HT-29 (cell line): ENCODE results near the gene HPS5. TPM values are rescaled to one million over a fixed set of nuclear protein-coding genes. Genes with fewer than 3 reads are reported as not detected.

ENCODE experiments used
- DNase-seq: peaks from one replicate; pipeline ENCODE4 v3.0.0-alpha.2; 2015; ENCODE audit warnings: low spot score
- total RNA-seq: library from RNA; depleted of rRNA; stranded (reverse); fragments of >200 nt; shearing (Covaris generic); gene quantifications from 2 replicates; pipeline ENCODE4 v1.2.3, GENCODE V29; 2014

Gene HPS5
- total RNA-seq, 1 experiment from 2014 or later, result 8.6 TPM

GRCh38 chr11:18319914-18320313 is 2.0 kb downstream of the HPS5 start:
- DNase-seq, result no peak

GRCh38 chr11:18317551-18317950 is 4.4 kb downstream of the HPS5 start:
- no peak for DNase-seq

GRCh38 chr11:18315893-18316292 is 6.0 kb downstream of the HPS5 start:
- DNase-seq, result no peak

GRCh38 chr11:18314784-18315523 is 7.0 kb downstream of the HPS5 start:
- no peak for DNase-seq

- no peak for DNase-seq
These were observed 7.8 kb downstream of the HPS5 start for GRCh38 chr11:18313965-18314763.

GRCh38 chr11:18312663-18313420 is 9.1 kb downstream of the HPS5 start:
- no peak for DNase-seq

- no peak for DNase-seq
These were observed 9.9 kb downstream of the HPS5 start for GRCh38 chr11:18312012-18312411.

- DNase-seq, result no peak
These were observed 11.1 kb downstream of the HPS5 start for GRCh38 chr11:18310800-18311340.

GRCh38 chr11:18309691-18310090 is 12.2 kb downstream of the HPS5 start:
- no peak for DNase-seq

- no peak for DNase-seq
These were observed 13.7 kb downstream of the HPS5 start for GRCh38 chr11:18308242-18308641.

GRCh38 chr11:18307461-18308139 is 14.3 kb downstream of the HPS5 start:
- no peak for DNase-seq

GRCh38 chr11:18304745-18305144 is 17.2 kb downstream of the HPS5 start:
- no peak for DNase-seq

GRCh38 chr11:18299721-18300120 is 22.2 kb downstream of the HPS5 start:
- DNase-seq, result no peak

GRCh38 chr11:18295316-18295715 is 26.6 kb downstream of the HPS5 start:
- DNase-seq, result no peak

- no peak for DNase-seq
These were observed 27.1 kb downstream of the HPS5 start for GRCh38 chr11:18294862-18295261.

GRCh38 chr11:18288911-18289310 is 33.0 kb downstream of the HPS5 start:
- no peak for DNase-seq

- no peak for DNase-seq
These were observed 36.1 kb downstream of the HPS5 start for GRCh38 chr11:18285841-18286240.

- DNase-seq, result no peak
These were observed 39.3 kb downstream of the HPS5 start for GRCh38 chr11:18282626-18283025.

- DNase-seq, result no peak
These were observed 41.4 kb downstream of the HPS5 start for GRCh38 chr11:18280438-18281045.

GRCh38 chr11:18277565-18278271 is 44.2 kb downstream of the HPS5 start:
- DNase-seq, result no peak
